Measurements from ENCODE around the gene DIP2B.

GRCh38 chr12:50785406-50786001 lies 280.7 kb downstream of the DIP2B start:
- TF ChIP-seq CTCF (IDR thresholded peaks at IDR 0.05) = no peak
- no peak for TF ChIP-seq POLR2A (IDR thresholded peaks at IDR 0.05)
- TF ChIP-seq EP300 (IDR thresholded peaks at IDR 0.05) = no peak

Measured in ovary (tissue), 3 donors.